Brain microvascular endothelial cell (primary cell): Measurements from ENCODE around the gene CDH13.

ENCODE experiments used
- DNase-seq: peaks from one replicate; pipeline ENCODE4 v3.0.0-alpha.2; 2020
- H3K27ac ChIP-seq: fragments of 250-450 bp; sonication (Bioruptor Pico); 2 replicates; pipeline ENCODE4 v1.5.1; 2020; ENCODE audit warnings: mild to moderate bottlenecking, moderate library complexity
- H3K27me3 ChIP-seq: fragments of 250-450 bp; sonication (Bioruptor Pico); replicated peaks from 2 replicates; pipeline ENCODE4 v1.5.1; 2020; ENCODE audit warnings: mild to moderate bottlenecking
- H3K36me3 ChIP-seq: fragments of 250-450 bp; sonication (Bioruptor Pico); replicated peaks from 2 replicates; pipeline ENCODE4 v1.5.1; 2020; ENCODE audit warnings: mild to moderate bottlenecking
- H3K4me3 ChIP-seq: 2 replicates; pipeline ENCODE4 v1.5.1; 2011; ENCODE audit warnings: low read depth, mild to moderate bottlenecking, control low read depth, low read length, moderate library complexity
- CTCF ChIP-seq: IDR thresholded peaks from 2 replicates; pipeline ENCODE4 v1.5.1; 2011; ENCODE audit warnings: low read depth, mild to moderate bottlenecking, moderate library complexity, low read length, control low read depth, inconsistent platforms; ENCODE audit errors: missing control alignments
- in situ Hi-C: cut with HindIII; loops from 2 replicates; pipeline ENCODE4 v1.10.0; 2017; ENCODE audit warnings: low sequenced_read_pairs, low pct_ligation_motif_present

The CDH13 gene

DNA sequence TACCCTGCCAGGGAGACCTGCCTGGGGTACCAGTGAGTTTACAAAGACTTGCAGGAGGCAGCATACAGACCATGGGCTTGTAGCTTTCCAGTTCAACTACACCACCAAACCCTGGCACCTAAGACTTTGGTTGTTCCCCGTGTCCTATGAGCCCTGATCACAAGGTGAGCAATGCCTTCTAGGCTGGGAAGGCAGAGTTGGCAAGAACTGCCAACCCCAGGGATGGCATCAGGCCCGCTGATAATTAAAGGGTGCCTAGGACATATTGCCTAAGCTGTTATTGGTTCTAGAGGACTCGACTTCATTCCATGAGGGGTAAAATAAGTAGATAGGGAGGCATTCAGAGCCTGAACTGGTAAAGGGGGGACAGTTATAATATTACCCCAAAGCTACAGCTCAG is 41.3 kb downstream of the CDH13 start:
- Histone ChIP-seq H3K27me3 (no peaks in the 10 kb centered on the region), H3K4me3 (no peak overlapping the region), H3K27ac (no peak overlapping the region), H3K36me3 (no peaks in the 10 kb centered on the region)
- in situ Hi-C loops: no loop called here
- DNase-seq: no peak
- no peak for TF ChIP-seq CTCF

DNA sequence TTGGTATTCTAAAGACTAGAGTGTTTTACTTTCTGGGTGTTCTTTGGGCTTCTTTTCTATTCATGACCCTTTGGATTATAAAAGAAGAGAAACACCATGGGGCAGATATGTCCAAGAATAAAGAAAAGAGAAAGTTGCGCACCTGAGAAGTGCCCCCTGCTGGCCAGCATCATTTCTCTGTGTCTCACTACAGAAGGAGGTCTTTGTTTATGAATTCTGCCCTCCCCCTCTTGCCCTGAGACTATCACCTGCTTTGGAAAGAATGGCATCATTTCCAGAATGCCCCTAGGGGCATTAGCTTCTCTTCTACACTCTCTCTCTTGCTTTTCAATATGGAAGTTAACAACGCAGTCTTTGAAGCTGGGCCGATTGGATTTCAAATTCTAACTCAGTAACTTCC is 45.0 kb downstream of the CDH13 start:
- no peak overlapping the region for H3K4me3 ChIP-seq
- TF ChIP-seq CTCF: peak; percentile 61
- H3K27me3 ChIP-seq: no peaks in the 10 kb centered on the region
- no peak for DNase-seq
- H3K27ac ChIP-seq: no peak overlapping the region
- H3K36me3 ChIP-seq: no peaks in the 10 kb centered on the region
- in situ Hi-C loops: no loop called here

DNA sequence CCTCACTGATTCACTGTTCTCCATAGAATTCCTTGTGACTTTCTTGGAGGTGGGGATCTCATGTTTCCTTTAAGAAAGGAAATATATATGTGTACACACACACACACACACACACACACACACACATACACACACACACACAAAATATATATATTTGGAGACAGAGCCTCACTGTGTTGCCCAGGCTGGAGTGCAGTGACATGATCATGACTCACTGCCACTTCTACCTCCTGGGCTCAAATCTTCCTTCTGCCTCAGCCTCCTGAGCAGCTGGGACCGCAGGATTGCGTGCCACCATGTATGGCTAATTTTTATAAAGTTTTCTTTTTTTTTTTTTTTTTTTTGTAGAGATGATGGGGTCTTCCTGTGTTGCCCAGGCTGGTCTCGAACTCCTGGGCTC is 45.9 kb downstream of the CDH13 start:
- Histone ChIP-seq H3K4me3 (no peak overlapping the region), H3K27ac (no peak overlapping the region), H3K36me3 (no peaks in the 10 kb centered on the region), H3K27me3 (no peaks in the 10 kb centered on the region)
- in situ Hi-C loops: no loop called here
- TF ChIP-seq CTCF: no peak
- DNase-seq: peak; percentile 23

- H3K4me3 ChIP-seq: no peak overlapping the region
- in situ Hi-C loops: no loop called here
- peak; percentile 12 for DNase-seq
- no peak for TF ChIP-seq CTCF
- no peaks in the 10 kb centered on the region for H3K27me3 ChIP-seq
- no peak overlapping the region for H3K27ac ChIP-seq
- no peaks in the 10 kb centered on the region for H3K36me3 ChIP-seq
These were observed 48.5 kb downstream of the CDH13 start for GRCh38 chr16:82675300-82675699.

- in situ Hi-C loops: no loop called here
- Histone ChIP-seq H3K27ac (no peak overlapping the region), H3K27me3 (no peaks in the 10 kb centered on the region), H3K36me3 (no peaks in the 10 kb centered on the region), H3K4me3 (no peak overlapping the region)
- no peak for DNase-seq
- no peak for TF ChIP-seq CTCF
These were observed 54.8 kb downstream of the CDH13 start for GRCh38 chr16:82681592-82681991.

- Histone ChIP-seq H3K27ac (no peak overlapping the region), H3K4me3 (no peak overlapping the region), H3K27me3 (no peaks in the 10 kb centered on the region), H3K36me3 (no peaks in the 10 kb centered on the region)
- DNase-seq: no peak
- TF ChIP-seq CTCF: no peak
- in situ Hi-C loops: no loop called here
These were observed 56.0 kb downstream of the CDH13 start for GRCh38 chr16:82682767-82683166.
